NCI-H2227 treated with DMSO at 0.1 percent for 48 hours (cell line): Measurements from ENCODE around the gene NAA38.

Experiments
- DNase-seq: peaks from one replicate; lab custom pipeline; 2025; lab: John Stamatoyannopoulos, UW

NAA38 gene

DNA sequence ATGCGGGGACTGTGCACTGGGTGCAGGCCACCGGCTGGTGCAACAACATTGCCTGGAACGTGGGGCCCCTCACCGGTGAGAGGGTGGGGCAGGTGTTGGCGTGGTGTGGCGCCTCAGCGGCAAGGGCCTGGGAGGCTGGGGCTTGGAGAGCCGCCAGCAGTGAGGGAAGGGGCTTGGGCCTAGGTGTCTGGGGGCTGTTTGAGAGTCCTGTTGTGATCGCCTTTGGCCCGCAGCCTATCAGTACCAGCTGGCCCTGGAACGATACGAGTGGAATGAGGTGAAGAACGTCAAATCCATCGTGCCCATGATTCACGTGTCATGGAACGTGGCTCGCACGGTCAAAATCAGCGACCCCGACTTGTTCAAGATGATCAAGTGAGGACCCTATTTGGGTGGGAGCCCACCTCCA lies 5.1 kb downstream of the NAA38 start:
- DNase-seq = no peak

DNA sequence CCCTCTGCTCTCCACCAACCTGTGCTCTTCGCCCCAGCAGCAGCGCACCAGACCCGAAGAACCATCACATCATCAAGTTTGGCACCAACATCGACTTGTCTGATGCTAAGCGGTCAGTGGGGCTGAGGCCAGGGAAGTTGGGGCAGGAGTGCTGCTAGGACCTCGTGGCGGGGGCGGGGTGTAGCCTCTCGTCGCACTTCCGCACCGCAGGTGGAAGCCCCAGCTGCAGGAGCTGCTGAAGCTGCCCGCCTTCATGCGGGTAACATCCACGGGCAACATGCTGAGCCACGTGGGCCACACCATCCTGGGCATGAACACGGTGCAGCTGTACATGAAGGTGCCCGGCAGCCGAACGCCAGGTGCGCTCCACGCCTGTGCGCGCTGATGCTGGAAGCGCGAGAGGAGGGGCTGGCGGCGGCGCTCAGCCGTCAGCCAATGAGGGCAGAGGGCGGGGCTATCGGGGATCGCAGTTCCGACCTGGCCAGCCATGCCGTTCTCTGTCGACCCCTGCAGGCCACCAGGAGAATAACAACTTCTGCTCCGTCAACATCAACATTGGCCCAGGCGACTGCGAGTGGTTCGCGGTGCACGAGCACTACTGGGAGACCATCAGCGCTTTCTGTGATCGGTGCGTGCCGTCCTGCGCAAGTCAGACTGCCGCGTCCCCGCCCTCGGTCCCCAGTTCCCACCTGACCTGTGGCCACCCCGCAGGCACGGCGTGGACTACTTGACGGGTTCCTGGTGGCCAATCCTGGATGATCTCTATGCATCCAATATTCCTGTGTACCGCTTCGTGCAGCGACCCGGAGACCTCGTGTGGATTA lies 5.7 kb downstream of the NAA38 start:
- peak; percentile 74 for DNase-seq

DNA sequence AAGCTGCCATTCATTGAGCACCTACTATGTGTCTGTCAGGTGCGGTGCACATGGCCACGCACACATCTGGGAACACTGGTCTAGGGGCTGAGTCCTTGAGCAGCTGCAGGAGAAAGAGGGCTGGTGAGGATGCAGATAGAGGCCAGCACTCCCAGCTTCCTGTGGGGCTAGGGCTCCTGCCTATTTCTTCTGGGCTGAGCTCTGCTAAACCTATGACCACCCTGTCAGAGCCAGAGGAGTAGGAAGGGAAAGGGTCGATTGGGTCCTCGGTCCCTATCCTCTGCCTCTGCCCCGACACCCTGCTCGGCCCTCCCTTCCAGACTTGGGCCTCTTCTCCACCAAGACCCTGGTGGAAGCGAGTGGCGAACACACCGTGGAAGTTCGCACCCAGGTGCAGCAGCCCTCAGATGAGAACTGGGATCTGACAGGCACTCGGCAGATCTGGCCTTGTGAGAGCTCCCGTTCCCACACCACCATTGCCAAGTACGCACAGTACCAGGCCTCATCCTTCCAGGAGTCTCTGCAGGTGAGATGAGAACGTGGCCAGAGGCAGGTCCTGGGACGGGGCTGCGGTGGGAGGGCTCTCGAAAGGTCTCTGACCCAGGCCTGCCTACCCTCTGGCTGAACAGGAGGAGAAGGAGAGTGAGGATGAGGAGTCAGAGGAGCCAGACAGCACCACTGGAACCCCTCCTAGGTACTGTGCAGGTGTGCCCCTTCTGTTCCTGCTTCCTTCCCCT lies 6.5 kb downstream of the NAA38 start:
- DNase-seq = no peak

DNA sequence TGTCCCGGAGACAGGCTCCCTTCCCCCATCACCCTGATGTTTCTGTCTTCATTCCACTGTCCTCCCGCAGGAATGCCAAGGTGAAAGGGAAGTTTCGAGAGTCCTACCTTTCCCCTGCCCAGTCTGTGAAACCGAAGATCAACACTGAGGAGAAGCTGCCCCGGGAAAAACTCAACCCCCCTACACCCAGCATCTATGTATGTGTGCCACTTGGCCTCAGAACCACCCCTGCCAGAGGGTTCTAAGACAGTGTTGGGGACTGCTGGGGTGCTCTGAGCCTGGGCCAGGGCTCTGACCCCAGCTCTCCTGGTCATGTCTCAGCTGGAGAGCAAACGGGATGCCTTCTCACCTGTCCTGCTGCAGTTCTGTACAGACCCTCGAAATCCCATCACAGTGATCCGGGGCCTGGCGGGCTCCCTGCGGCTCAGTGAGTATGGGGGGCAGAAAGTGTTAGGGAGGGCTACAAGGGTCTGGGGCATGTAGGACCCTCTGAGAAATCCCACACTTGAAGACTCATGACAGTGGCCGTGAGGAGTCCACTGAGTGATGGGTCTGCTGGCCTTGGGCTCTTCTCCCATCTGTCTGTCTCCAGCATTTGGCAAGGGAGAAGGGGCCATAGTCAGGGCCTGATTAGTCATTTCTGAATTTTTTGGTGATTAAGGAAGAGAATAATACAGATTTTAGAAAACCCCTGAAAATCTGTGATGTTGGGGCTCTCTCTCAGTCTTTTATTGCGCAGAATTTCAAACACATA lies 7.4 kb downstream of the NAA38 start:
- no peak for DNase-seq

DNA sequence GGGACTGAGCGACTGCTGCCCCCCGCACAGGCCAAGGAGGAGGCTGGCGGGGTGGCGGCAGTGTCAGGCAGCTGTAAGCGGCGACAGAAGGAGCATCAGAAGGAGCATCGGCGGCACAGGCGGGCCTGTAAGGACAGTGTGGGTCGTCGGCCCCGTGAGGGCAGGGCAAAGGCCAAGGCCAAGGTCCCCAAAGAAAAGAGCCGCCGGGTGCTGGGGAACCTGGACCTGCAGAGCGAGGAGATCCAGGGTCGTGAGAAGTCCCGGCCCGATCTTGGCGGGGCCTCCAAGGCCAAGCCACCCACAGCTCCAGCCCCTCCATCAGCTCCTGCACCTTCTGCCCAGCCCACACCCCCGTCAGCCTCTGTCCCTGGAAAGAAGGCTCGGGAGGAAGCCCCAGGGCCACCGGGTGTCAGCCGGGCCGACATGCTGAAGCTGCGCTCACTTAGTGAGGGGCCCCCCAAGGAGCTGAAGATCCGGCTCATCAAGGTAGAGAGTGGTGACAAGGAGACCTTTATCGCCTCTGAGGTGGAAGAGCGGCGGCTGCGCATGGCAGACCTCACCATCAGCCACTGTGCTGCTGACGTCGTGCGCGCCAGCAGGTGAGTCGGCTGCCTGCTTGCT lies 8.1 kb downstream of the NAA38 start:
- no peak for DNase-seq

DNA sequence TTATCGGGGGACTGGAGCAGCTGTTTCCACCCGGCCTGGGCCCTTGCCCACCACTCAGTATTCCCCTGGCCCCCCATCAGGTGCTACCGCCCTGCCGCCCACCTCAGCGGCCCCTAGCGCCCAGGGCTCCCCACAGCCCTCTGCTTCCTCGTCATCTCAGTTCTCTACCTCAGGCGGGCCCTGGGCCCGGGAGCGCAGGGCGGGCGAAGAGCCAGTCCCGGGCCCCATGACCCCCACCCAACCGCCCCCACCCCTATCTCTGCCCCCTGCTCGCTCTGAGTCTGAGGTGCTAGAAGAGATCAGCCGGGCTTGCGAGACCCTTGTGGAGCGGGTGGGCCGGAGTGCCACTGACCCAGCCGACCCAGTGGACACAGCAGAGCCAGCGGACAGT lies 8.6 kb downstream of the NAA38 start:
- no peak for DNase-seq

DNA sequence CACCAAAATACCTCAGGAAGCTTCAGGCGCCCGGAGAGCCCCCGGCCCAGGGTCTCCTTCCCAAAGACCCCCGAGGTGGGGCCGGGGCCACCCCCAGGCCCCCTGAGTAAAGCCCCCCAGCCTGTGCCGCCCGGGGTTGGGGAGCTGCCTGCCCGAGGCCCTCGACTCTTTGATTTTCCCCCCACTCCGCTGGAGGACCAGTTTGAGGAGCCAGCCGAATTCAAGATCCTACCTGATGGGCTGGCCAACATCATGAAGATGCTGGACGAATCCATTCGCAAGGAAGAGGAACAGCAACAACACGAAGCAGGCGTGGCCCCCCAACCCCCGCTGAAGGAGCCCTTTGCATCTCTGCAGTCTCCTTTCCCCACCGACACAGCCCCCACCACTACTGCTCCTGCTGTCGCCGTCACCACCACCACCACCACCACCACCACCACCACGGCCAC lies 9.2 kb downstream of the NAA38 start:
- no peak for DNase-seq

DNA sequence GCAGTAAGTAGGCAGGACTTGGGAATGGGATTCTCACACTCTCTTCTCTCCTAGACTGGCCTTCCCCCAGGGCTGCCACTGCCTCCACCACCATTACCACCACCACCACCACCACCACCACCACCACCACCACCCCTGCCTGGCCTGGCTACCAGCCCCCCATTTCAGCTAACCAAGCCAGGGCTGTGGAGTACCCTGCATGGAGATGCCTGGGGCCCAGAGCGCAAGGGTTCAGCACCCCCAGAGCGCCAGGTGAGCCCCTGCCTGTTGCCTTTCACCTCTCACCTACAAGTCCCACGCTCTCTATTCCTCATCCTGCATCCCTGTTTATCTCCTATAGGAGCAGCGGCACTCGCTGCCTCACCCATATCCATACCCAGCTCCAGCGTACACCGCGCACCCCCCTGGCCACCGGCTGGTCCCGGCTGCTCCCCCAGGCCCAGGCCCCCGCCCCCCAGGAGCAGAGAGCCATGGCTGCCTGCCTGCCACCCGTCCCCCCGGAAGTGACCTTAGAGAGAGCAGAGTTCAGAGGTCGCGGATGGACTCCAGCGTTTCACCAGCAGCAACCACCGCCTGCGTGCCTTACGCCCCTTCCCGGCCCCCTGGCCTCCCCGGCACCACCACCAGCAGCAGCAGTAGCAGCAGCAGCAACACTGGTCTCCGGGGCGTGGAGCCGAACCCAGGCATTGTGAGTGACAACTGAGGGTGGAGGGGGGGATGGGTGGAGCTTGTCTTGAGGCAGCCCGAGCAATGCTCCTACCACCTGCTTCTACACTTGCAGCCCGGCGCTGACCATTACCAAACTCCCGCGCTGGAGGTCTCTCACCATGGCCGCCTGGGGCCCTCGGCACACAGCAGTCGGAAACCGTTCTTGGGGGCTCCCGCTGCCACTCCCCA lies 10.3 kb downstream of the NAA38 start:
- DNase-seq = no peak

DNA sequence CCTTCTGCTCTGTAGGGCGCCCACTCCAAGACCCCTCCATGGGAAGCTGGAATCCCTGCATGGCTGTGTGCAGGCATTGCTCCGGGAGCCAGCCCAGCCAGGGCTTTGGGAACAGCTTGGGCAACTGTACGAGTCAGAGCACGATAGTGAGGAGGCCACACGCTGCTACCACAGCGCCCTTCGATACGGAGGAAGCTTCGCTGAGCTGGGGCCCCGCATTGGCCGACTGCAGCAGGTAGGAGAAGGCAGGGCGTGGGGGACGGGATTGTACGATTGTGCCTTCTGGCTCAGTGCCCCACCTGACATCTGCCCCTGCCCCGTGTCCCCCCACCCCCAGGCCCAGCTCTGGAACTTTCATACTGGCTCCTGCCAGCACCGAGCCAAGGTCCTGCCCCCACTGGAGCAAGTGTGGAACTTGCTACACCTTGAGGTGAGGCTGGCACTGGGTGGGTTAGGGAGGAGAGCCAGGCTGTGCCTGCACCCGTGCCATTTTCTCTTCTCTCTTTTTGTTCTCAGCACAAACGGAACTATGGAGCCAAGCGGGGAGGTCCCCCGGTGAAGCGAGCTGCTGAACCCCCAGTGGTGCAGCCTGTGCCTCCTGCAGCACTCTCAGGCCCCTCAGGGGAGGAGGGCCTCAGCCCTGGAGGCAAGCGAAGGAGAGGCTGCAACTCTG lies 11.2 kb downstream of the NAA38 start:
- DNase-seq = no peak

DNA sequence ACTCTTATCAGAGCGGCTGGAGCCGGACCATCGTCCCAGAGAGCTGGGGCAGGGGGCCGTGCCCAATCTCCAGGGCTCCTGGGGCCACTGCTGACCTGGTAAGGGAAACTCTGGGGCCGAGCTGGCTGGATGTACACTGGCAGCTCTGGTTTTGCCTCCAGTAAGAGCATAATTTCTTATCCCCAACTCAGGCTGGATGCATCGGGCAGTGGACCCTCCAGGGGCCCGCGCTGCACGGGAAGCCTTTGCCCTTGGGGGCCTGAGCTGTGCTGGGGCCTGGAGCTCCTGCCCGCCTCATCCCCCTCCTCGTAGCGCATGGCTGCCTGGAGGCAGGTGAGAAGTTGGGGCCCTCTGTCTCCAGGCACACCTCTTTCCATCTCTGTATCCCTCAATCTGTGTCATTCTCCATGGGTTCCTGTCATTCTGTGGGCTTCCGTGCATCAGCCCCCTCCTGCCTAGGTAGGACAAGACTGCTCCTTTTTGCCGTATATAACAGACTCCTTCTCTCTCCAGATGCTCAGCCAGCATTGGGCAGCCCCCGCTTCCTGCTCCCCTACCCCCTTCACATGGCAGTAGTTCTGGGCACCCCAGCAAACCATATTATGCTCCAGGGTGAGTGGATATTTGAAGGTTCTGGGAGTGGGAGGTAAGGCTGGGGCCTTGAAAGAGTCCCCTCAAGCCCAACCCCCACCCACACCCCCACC lies 11.8 kb downstream of the NAA38 start:
- DNase-seq = no peak

DNA sequence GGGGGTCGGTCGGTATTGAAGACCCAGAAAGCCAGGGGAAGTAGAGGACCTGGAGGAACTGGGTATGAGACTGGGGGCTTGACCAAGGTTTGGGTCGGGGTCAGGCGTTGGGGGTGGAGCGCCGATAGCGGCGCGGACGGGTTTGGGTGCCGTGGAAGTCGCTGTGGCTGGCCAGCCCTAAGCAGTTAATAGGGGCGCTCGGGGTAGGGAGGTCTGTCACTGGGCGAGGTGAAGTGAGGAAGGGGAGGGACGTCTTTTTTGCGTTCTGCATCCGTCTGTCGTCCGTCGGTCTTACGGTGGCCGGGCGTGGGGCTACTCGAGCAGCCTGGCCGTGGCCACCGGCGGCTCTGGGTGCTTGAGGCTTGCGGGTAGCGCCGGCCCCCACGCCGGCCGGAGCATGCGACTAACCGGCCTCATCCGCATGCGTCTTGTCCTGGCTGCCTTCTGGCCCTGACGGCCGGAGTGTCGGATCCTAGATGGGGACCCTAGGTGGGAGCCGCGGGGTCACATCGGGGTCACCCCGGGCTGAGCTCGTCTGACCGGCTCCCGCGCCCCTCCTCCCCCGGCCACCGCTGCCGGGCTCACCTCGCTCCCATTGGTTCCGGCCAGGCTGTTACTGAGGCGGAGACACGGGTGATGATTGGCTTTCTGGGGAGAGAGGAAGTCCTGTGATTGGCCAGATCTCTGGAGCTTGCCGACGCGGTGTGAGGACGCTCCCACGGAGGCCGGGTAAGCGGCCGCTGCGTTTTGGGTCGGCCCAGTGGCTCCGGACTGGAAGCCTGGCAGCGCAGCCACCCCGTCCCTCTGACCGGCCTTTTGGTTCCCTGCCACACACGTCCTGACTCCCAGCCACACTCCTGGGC lies 12.8 kb downstream of the NAA38 start:
- DNase-seq = peak; percentile 74

DNA sequence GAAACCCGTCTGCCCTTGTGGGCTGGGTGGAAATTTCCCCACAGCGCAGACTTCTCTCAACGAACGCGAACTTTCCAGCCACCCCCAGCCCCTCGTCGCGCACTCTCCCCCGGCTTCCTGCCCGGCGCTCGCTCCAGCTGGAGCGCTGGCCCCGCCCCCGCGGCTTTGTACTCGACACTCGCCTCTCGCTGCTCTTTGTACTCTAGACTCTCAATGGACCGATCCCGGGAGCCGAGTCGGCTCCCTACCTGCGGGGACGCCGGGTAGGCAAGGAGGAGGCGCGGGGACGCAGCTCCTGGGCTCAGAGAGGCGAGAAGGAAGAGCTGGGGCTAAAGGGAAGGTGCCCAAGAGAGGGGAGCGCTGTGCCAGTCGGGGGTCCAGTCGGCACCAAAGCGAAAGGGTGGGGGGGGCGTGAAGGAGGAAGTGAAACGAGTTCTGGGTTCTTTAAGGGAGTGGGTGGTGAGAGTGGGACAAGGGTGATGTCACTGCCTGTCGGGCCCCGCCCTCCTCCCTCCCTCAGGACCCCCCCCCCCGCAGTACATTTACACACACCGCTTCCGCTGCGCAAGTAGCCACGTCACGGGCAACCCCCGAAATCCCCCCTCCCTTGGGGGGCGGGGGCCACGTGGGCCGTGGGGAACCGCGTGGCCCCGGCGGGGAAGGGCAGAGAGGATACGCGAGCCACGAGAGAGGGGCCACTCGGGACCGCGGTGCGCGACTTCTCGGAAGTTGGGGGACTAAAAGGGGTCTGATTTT lies 13.6 kb downstream of the NAA38 start:
- peak; percentile 60 for DNase-seq

DNA sequence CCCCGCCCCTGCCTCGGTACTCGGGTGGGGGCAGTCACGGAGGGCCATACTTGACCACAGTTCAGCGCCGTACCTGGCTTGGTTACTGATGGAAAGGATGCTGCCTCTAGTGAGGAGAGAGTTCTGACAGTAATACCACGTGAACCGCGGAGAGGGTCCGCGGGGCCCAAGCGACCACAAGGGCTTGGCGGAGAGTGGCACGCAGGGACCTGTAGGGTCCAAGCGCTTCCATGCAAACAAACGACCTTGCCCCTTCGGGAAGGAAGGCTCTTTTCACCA lies 14.2 kb downstream of the NAA38 start:
- no peak for DNase-seq

DNA sequence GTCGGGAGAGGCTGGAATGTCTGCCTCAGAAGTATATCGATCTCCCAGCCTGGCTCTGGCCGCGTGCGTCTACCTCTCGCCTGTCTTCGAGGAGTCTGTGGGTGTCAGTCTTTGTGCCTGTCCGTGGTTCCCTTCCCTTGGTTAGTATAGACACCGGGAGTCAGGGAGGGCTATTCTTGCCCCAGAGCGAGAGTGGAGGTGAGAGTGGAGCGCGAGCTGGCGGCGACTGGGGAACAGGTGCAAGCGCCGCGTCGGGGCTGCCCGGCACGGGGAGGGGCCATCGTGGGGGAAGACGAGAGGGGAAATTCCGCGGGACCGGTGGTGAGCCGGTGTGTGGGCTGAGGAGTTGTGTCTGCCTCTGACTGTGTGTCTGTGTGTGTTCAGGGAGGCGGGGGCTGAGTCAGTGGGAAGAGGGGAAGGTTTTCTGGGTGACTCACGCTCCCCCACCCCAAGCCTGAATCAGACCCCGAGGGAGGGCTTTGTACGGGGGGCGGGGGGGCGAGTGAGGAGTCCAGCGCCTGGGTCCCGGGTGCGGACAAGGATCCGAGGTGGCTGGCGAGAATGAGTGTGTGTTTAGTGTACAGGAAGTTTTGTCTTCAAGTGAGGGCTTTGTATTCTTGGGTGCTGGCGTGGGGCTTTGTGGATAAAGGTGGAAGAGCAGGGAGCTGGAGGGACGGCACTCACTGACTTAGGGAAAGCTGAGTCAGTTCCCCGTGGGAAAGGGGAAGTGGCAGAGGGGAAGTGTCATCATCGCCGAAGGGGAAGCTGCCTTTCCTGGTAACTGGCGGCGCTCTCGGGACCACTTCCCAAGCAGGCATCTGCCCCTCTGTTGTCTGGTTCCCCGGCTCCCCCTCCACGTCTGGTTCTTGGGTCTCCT lies 14.7 kb downstream of the NAA38 start:
- DNase-seq = peak; percentile 14

DNA sequence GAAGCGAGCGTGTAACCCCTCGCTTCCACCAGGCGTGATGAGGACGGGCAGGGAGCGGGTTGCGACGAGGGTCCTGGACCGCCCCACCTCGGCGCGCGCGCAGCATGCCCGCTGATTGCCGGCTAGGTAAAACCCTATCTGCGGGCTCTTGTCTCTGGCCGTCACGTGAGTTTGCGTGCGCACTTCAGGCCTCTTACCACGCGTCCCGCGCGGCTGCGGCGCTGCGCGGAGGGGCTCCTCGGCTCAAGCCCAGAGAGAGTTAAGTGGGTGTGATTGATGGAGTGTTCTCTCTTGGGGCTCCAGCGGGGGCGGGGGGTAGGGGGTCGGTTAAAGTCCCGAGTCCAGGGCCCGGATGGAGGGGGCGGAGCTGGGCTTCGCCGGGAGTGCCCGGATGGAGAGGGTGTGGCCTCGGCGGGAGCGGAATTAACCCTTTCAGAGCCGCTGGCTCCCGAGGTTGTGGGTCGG lies 15.4 kb downstream of the NAA38 start:
- DNase-seq = peak; percentile 78

DNA sequence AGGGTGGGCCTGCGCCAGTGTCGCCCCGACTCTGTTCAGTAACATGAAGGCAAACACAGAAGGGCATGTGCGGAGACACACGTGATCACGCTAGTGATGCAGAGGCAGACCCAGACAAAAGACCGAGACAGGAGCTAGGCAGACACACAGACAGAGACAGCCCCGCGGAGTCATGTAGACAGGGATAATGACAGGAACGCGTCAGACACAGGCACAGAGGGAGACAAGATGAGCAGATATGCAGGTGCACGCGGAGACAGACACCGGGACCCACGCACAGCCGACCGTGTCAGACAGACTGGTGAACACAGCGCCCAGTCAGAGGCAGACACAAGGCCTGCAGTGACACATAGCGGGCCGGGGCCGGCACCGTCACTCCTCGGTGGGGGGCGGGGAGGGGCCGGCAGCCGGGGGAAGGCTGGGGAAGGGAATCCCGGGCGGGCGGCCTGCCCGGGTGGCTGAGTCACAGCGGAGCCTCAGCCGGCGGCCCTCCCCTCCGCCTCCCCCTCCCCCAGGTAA lies 15.9 kb downstream of the NAA38 start:
- DNase-seq = peak; percentile 33

DNA sequence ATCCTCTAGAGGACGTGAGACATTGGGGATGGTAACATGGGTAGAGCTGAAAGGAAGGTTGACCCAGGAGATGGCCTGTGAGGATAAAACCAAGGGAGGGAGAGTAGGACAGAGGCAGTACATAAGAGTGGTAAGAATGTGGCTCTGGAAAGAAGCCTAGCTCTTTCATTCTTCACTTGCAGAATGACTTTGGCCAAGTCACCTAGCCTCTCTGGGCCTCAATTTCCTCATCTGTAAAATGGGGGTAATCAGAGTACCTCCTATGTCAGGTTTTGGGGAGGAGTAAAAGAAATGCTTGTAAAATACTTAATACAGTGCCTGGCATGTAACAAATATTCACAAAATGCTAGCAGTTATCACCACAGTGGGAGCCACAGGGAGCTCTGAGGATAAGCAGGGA lies 16.5 kb downstream of the NAA38 start:
- no peak for DNase-seq
